ENCODE measurements around the gene FBXO21.
"Not testable (repeated sequence)": the region's sequence is repeated elsewhere in the genome, so short reads cannot be mapped to it uniquely, and the experiment has no call there.

Gene FBXO21

GRCh38 chr12:117100851-117101673 lies 89.2 kb downstream of the FBXO21 start:
- Histone ChIP-seq H3K4me1 (ENCODE audit: control insufficient read depth in 2 of 2, insufficient read depth in 2 of 2, low read length in 2 of 2) (peaks cover 4 to 5% of the 10 kb centered on the region in 2 donors), H3K27ac (ENCODE audit: low read depth in 2 of 2, low read length in 2 of 2) (no peak overlapping the region), H3K36me3 (ENCODE audit: control insufficient read depth in 2 of 2, insufficient read depth in 2 of 2, low read length in 2 of 2) (no peaks in the 10 kb centered on the region), H3K4me3 (ENCODE audit: low read length in 2 of 2) (no peak overlapping the region), H3K27me3 (ENCODE audit: control insufficient read depth in 2 of 2, insufficient read depth in 2 of 2, low read length in 2 of 2) (peaks cover 30 to 39% of the 10 kb centered on the region in 2 donors), H3K9ac (ENCODE audit: low read depth in 1 of 2, low read length in 2 of 2) (no peak overlapping the region), H3K9me3 (ENCODE audit: control insufficient read depth in 2 of 2, low read length in 2 of 2) (no peaks in the 10 kb centered on the region)

- peaks cover 33 to 42% of the 10 kb centered on the region in 2 donors for H3K27me3 ChIP-seq (ENCODE audit: control insufficient read depth in 2 of 2, insufficient read depth in 2 of 2, low read length in 2 of 2)
- no peak overlapping the region for H3K9ac ChIP-seq (ENCODE audit: low read depth in 1 of 2, low read length in 2 of 2)
- H3K4me3 ChIP-seq (ENCODE audit: low read length in 2 of 2) = no peak overlapping the region
- no peak overlapping the region for H3K27ac ChIP-seq (ENCODE audit: low read depth in 2 of 2, low read length in 2 of 2)
- H3K9me3 ChIP-seq (ENCODE audit: control insufficient read depth in 2 of 2, low read length in 2 of 2) = no peaks in the 10 kb centered on the region
- H3K36me3 ChIP-seq (ENCODE audit: control insufficient read depth in 2 of 2, insufficient read depth in 2 of 2, low read length in 2 of 2) = no peaks in the 10 kb centered on the region
- H3K4me1 ChIP-seq (ENCODE audit: control insufficient read depth in 2 of 2, insufficient read depth in 2 of 2, low read length in 2 of 2) = peaks cover 4 to 5% of the 10 kb centered on the region in 2 donors
Observed at GRCh38 chr12:117100251-117100650, 90.0 kb downstream of the FBXO21 start.

- H3K27ac ChIP-seq (ENCODE audit: low read depth in 2 of 2, low read length in 2 of 2) = no peak overlapping the region
- peak overlapping the region; percentile 49 to 61 for H3K4me3 ChIP-seq (ENCODE audit: low read length in 2 of 2)
- peaks cover 33 to 42% of the 10 kb centered on the region in 2 donors for H3K27me3 ChIP-seq (ENCODE audit: control insufficient read depth in 2 of 2, insufficient read depth in 2 of 2, low read length in 2 of 2)
- H3K36me3 ChIP-seq (ENCODE audit: control insufficient read depth in 2 of 2, insufficient read depth in 2 of 2, low read length in 2 of 2) = no peaks in the 10 kb centered on the region
- no peaks in the 10 kb centered on the region for H3K9me3 ChIP-seq (ENCODE audit: control insufficient read depth in 2 of 2, low read length in 2 of 2)
- peaks cover 4 to 5% of the 10 kb centered on the region in 2 donors for H3K4me1 ChIP-seq (ENCODE audit: control insufficient read depth in 2 of 2, insufficient read depth in 2 of 2, low read length in 2 of 2)
- H3K9ac ChIP-seq (ENCODE audit: low read depth in 1 of 2, low read length in 2 of 2) = peak overlapping the region in 1 of 2 donors; percentile 6
Observed at GRCh38 chr12:117098361-117099217, 91.7 kb downstream of the FBXO21 start.

GRCh38 chr12:117098024-117098360 lies 92.3 kb downstream of the FBXO21 start:
- Histone ChIP-seq H3K27me3 (ENCODE audit: control insufficient read depth in 2 of 2, insufficient read depth in 2 of 2, low read length in 2 of 2) (peaks cover 33 to 42% of the 10 kb centered on the region in 2 donors), H3K36me3 (ENCODE audit: control insufficient read depth in 2 of 2, insufficient read depth in 2 of 2, low read length in 2 of 2) (no peaks in the 10 kb centered on the region), H3K9ac (ENCODE audit: low read depth in 1 of 2, low read length in 2 of 2) (no peak overlapping the region), H3K4me1 (ENCODE audit: control insufficient read depth in 2 of 2, insufficient read depth in 2 of 2, low read length in 2 of 2) (peaks cover 4 to 5% of the 10 kb centered on the region in 2 donors), H3K27ac (ENCODE audit: low read depth in 2 of 2, low read length in 2 of 2) (no peak overlapping the region), H3K9me3 (ENCODE audit: control insufficient read depth in 2 of 2, low read length in 2 of 2) (no peaks in the 10 kb centered on the region), H3K4me3 (ENCODE audit: low read length in 2 of 2) (peak overlapping the region; percentile 49 to 61)

- Histone ChIP-seq H3K27ac (ENCODE audit: low read depth in 2 of 2, low read length in 2 of 2) (no peak overlapping the region), H3K9ac (ENCODE audit: low read depth in 1 of 2, low read length in 2 of 2) (no peak overlapping the region), H3K36me3 (ENCODE audit: control insufficient read depth in 2 of 2, insufficient read depth in 2 of 2, low read length in 2 of 2) (no peaks in the 10 kb centered on the region), H3K4me3 (ENCODE audit: low read length in 2 of 2) (no peak overlapping the region), H3K4me1 (ENCODE audit: control insufficient read depth in 2 of 2, insufficient read depth in 2 of 2, low read length in 2 of 2) (peaks cover 4 to 5% of the 10 kb centered on the region in 2 donors), H3K9me3 (ENCODE audit: control insufficient read depth in 2 of 2, low read length in 2 of 2) (no peaks in the 10 kb centered on the region), H3K27me3 (ENCODE audit: control insufficient read depth in 2 of 2, insufficient read depth in 2 of 2, low read length in 2 of 2) (peaks cover 33 to 42% of the 10 kb centered on the region in 2 donors)
Observed at GRCh38 chr12:117097159-117097558, 93.1 kb downstream of the FBXO21 start.

- Histone ChIP-seq H3K4me1 (ENCODE audit: control insufficient read depth in 2 of 2, insufficient read depth in 2 of 2, low read length in 2 of 2) (peaks cover 4 to 5% of the 10 kb centered on the region in 2 donors), H3K9ac (ENCODE audit: low read depth in 1 of 2, low read length in 2 of 2) (no peak overlapping the region), H3K36me3 (ENCODE audit: control insufficient read depth in 2 of 2, insufficient read depth in 2 of 2, low read length in 2 of 2) (no peaks in the 10 kb centered on the region), H3K27ac (ENCODE audit: low read depth in 2 of 2, low read length in 2 of 2) (no peak overlapping the region), H3K4me3 (ENCODE audit: low read length in 2 of 2) (no peak overlapping the region), H3K9me3 (ENCODE audit: control insufficient read depth in 2 of 2, low read length in 2 of 2) (no peaks in the 10 kb centered on the region), H3K27me3 (ENCODE audit: control insufficient read depth in 2 of 2, insufficient read depth in 2 of 2, low read length in 2 of 2) (peaks cover 33 to 40% of the 10 kb centered on the region in 2 donors)
Observed at GRCh38 chr12:117096501-117097042, 93.7 kb downstream of the FBXO21 start.

GRCh38 chr12:117095191-117095590 lies 95.1 kb downstream of the FBXO21 start:
- not testable (repeated sequence) for H3K27ac ChIP-seq (ENCODE audit: low read depth in 2 of 2, low read length in 2 of 2); H3K4me3 ChIP-seq (ENCODE audit: low read length in 2 of 2)
- H3K27me3 ChIP-seq (ENCODE audit: control insufficient read depth in 2 of 2, insufficient read depth in 2 of 2, low read length in 2 of 2) = peaks cover 27 to 30% of the 10 kb centered on the region in 2 donors

GRCh38 chr12:117093918-117094630 lies 96.2 kb downstream of the FBXO21 start:
- Histone ChIP-seq H3K36me3 (ENCODE audit: control insufficient read depth in 2 of 2, insufficient read depth in 2 of 2, low read length in 2 of 2) (no peaks in the 10 kb centered on the region), H3K4me1 (ENCODE audit: control insufficient read depth in 2 of 2, insufficient read depth in 2 of 2, low read length in 2 of 2) (peaks cover 4 to 5% of the 10 kb centered on the region in 2 donors), H3K27ac (ENCODE audit: low read depth in 2 of 2, low read length in 2 of 2) (no peak overlapping the region), H3K4me3 (ENCODE audit: low read length in 2 of 2) (no peak overlapping the region), H3K9ac (ENCODE audit: low read depth in 1 of 2, low read length in 2 of 2) (no peak overlapping the region), H3K9me3 (ENCODE audit: control insufficient read depth in 2 of 2, low read length in 2 of 2) (no peaks in the 10 kb centered on the region), H3K27me3 (ENCODE audit: control insufficient read depth in 2 of 2, insufficient read depth in 2 of 2, low read length in 2 of 2) (peaks cover 25 to 26% of the 10 kb centered on the region in 2 donors)

More at GRCh38 chr12:117095191-117095590, 95.1 kb downstream of the FBXO21 start:
- not testable (repeated sequence) for H3K9ac ChIP-seq (ENCODE audit: low read depth in 1 of 2, low read length in 2 of 2); H3K36me3 ChIP-seq (ENCODE audit: control insufficient read depth in 2 of 2, insufficient read depth in 2 of 2, low read length in 2 of 2); H3K9me3 ChIP-seq (ENCODE audit: control insufficient read depth in 2 of 2, low read length in 2 of 2); H3K4me1 ChIP-seq (ENCODE audit: control insufficient read depth in 2 of 2, insufficient read depth in 2 of 2, low read length in 2 of 2)

- Histone ChIP-seq H3K9me3 (ENCODE audit: control insufficient read depth in 2 of 2, low read length in 2 of 2) (no peaks in the 10 kb centered on the region), H3K9ac (ENCODE audit: low read depth in 1 of 2, low read length in 2 of 2) (no peak overlapping the region), H3K4me1 (ENCODE audit: control insufficient read depth in 2 of 2, insufficient read depth in 2 of 2, low read length in 2 of 2) (peaks cover 0 to 2% of the 10 kb centered on the region in 2 donors), H3K27me3 (ENCODE audit: control insufficient read depth in 2 of 2, insufficient read depth in 2 of 2, low read length in 2 of 2) (peaks cover 23% of the 10 kb centered on the region in 2 donors), H3K36me3 (ENCODE audit: control insufficient read depth in 2 of 2, insufficient read depth in 2 of 2, low read length in 2 of 2) (no peaks in the 10 kb centered on the region), H3K4me3 (ENCODE audit: low read length in 2 of 2) (no peak overlapping the region), H3K27ac (ENCODE audit: low read depth in 2 of 2, low read length in 2 of 2) (no peak overlapping the region)
Observed at GRCh38 chr12:117093431-117093830, 96.8 kb downstream of the FBXO21 start.
